Ovary (tissue), 3 donors: Measurements from ENCODE around the gene UST.
"Not testable (repeated sequence)": the region's sequence is repeated elsewhere in the genome, so short reads cannot be mapped to it uniquely, and the experiment has no call there.

ENCODE experiments used
- CTCF ChIP-seq, 3 donors: fragments of 450-650 bp in 2 of 3; fragments of 200-600 bp in 1 of 3; IDR thresholded peaks; one replicate each; pipeline versions ENCODE4 v1.5.1 to v1.8.0; 2016 to 2022; ENCODE audit warnings: antibody characterized with exemption in 3 of 3, mild to moderate bottlenecking in 1 of 3
- EP300 ChIP-seq: sonication (generic); formaldehyde crosslinking; IDR thresholded peaks from one replicate; pipeline ENCODE4 v1.6.1; 2017; ENCODE audit warnings: antibody characterized with exemption
- POLR2A ChIP-seq: fragments of 450-650 bp; IDR thresholded peaks from one replicate; pipeline ENCODE4 v1.6.1; 2017; ENCODE audit warnings: antibody characterized with exemption, mild to moderate bottlenecking, moderate library complexity
- donor health status: DM: no; HTN: no; CAD: no.

- TF ChIP-seq CTCF (IDR thresholded peaks at IDR 0.05); POLR2A; EP300: not testable (repeated sequence)
Measured at GRCh38 chr6:148916485-148916884, 169.7 kb downstream of the UST start.
